ENCODE data around the gene SCARF2. TPM values are rescaled to one million over a fixed set of nuclear protein-coding genes. Genes with fewer than 3 reads are reported as not detected.
A peak's percentile ranks its signal among the peaks of the same experiment; 100 is the strongest.
"Not testable (repeated sequence)": the region's sequence is repeated elsewhere in the genome, so short reads cannot be mapped to it uniquely, and the experiment has no call there.

The SCARF2 gene
- total RNA-seq, 1 donor from 2014 or later: 12.6 TPM

DNA sequence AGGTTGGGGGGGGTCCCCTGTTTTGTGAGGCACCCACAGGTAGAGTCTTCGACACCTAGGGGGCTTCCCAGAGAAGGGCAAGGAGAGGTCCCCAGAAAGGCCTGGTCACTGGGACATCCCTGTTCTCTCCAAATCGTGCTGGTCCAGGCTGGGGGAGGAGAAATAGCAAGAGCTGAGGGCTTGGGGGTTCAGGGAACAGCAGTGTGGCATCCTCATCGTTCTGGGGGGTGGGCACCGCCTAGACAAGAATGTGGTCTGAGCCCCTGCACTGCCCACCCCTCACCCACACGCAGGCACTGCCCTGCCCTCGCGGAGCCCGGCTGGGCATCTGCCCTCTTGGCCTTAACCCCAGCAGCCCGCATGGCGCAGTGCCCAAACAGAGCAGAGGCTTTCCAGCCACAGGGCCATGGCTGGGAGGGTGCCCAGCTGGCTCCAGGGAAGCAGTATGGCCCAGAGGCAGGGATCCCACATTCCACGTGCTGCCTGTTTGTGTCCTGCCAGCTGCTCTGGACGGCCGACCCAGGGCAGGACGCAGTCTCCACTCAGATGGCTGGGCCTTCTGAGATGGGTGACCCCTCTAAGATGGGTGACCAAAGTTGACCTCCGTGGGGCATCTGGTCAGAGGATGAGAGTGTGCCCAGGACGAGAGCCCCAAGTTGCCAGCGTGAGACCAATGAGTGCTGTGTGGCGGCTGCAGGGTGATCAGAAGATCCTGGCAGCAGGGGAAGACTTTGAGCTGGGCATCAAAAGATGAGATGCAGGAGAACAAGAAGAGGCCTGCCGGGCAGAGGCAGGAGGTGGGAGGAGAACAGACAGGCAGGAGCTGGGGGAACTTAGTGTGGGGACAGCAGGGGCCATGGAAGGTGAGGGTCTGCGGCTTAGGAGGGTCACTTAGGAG lies 14.4 kb downstream of the SCARF2 start:
- DNase-seq (ENCODE audit: low read depth): no peak
- H3K4me3 ChIP-seq (ENCODE audit: low read depth, low read length): no peak overlapping the region
- TF ChIP-seq, protein P1, sequence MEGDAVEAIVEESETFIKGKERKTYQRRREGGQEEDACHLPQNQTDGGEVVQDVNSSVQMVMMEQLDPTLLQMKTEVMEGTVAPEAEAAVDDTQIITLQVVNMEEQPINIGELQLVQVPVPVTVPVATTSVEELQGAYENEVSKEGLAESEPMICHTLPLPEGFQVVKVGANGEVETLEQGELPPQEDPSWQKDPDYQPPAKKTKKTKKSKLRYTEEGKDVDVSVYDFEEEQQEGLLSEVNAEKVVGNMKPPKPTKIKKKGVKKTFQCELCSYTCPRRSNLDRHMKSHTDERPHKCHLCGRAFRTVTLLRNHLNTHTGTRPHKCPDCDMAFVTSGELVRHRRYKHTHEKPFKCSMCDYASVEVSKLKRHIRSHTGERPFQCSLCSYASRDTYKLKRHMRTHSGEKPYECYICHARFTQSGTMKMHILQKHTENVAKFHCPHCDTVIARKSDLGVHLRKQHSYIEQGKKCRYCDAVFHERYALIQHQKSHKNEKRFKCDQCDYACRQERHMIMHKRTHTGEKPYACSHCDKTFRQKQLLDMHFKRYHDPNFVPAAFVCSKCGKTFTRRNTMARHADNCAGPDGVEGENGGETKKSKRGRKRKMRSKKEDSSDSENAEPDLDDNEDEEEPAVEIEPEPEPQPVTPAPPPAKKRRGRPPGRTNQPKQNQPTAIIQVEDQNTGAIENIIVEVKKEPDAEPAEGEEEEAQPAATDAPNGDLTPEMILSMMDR (conservative IDR thresholded peaks at IDR 0.05; ENCODE audit: low read depth, low read length): no peak

DNA sequence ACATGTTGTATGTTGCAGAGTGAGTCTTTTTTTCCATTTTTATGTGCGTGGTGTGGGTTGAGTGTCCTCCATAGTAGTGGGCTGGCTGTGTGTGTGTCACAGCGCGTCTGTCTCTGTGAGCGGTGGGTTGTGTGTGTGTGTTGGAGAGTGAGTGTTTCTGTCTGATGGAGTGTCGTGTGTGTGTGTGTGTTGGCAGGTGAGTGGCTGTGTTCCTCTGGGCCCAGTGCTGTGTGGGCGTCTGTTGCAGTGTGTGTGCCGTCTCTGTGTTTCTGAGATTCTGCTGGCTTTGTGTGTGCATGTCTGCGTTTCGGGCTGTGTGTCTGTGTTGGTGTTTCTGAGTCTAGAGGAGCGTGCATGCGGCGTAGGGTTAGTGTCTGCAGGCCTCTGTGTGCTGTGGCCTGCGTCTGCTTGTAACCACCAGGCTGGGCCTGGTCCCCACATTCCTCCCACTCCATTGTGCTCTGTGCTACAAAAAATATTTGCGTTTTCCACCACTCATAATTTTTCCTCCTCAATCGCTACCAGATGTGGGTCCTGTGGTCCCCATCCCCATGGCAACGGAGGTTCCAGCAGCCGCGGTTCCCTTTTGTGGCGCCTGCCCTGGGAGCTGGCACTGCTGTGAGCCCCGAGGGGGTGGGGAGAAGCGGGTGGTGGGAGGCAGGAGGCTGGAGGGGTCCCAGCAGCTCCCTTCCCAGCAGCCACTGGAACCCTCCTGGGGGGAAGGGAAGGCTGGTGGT lies 15.2 kb downstream of the SCARF2 start:
- TF ChIP-seq, protein P1 (conservative IDR thresholded peaks at IDR 0.05; ENCODE audit: low read depth, low read length): no peak
- DNase-seq (ENCODE audit: low read depth): no peak
- H3K4me3 ChIP-seq (ENCODE audit: low read depth, low read length): no peak overlapping the region

DNA sequence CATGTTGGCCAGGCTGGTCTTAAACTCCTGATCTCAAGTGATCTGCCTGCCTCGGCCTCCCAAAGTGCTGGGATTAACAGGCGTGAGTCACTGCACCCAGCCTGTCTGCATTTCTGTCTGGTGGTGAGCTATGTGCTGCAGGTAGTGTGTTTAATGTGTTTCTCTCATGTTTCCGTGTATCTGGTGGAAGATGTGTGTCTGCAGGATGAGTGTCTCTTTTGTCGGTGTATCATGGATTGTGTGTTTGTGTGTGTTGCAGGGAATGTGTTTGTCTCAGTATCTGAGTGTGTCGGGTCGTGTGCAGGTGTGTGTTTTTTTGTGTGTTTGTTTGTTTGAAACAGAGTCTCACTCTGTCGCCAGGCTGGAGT lies 16.1 kb downstream of the SCARF2 start:
- H3K4me3 ChIP-seq (ENCODE audit: low read depth, low read length): no peak overlapping the region
- TF ChIP-seq, protein P1 (conservative IDR thresholded peaks at IDR 0.05; ENCODE audit: low read depth, low read length): no peak
- DNase-seq (ENCODE audit: low read depth): no peak

DNA sequence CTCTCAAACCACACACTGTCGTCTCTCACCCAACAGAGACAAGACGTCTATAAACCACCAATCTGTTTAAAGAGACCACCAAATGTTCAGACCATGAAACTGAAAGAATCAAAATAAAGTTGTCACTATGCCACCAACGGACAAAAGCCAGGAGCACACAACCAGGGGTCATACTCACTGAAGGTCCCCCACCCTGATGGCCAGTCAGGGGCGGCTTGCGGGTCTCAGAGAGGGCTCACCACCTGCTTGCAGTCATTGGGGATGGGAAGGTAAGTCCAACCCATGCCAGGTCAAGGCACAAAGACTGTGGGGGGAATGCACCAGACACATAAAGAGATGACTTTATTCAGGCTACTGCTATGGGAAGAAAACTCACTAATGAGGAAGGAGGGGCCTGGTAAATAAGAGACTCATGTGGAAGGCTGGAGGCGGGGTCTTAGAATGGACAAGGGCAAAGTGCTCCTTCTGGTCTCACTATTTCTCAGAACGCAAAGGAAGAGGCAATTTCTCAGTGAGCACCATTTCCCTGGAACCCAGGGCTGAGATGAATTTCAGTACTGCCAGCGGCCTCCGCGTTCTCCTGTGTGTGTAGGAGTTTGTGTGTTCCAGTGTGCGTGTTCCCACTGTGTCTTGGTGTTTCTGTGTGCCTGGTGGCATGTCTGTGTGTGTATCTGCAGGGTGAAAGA lies 17.3 kb downstream of the SCARF2 start:
- TF ChIP-seq, protein P1 (conservative IDR thresholded peaks at IDR 0.05; ENCODE audit: low read depth, low read length): no peak
- no peak overlapping the region for H3K4me3 ChIP-seq (ENCODE audit: low read depth, low read length)

DNA sequence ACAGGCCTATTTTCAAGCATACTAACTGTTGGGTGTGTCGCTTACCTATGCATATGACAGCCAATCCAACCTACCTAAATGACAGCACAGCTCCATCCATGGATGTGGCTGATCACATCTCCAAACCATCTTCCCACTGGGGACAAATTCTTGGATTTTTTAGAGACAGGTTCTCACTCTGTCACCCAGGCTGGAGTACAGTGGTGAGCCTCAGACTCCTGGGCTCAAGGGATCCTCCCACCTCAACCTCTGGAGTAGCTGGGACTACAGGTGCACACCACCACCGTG lies 18.0 kb downstream of the SCARF2 start:
- DNase-seq (ENCODE audit: low read depth): no peak
- H3K4me3 ChIP-seq (ENCODE audit: low read depth, low read length): no peak overlapping the region
- TF ChIP-seq, protein P1 (conservative IDR thresholded peaks at IDR 0.05; ENCODE audit: low read depth, low read length): no peak

More for the DNA sequence above, 17.3 kb downstream of the SCARF2 start:
- no peak for DNase-seq (ENCODE audit: low read depth)

DNA sequence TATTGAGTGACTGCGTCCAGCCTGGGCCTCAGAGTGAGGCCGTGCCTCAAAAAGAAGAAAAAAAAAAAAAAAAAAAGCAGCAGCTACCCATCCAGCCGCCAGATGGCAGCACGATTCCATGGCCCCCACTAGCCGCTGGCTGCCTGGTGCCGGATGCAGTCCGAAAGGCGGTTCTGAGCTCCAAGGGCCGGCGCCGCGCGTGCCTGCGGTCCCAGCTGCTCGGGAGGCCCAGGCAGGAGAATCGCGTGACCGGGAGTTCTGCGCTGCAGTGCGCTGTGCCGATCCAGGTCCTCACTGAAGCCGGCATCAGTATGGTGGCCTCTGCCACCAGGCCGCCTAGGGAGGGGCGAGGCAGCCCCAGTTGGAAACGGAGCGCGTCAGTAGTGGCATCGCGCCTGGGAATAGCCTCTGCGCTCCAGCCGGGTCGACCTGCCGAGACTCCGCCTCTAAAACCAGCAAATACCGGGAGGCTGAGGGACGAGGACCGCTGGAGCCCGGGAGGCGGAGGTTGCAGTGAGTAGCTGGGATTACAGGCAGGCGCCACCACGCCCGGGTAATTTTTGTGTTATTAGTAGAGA lies 19.3 kb downstream of the SCARF2 start:
- no peak for DNase-seq (ENCODE audit: low read depth)
- TF ChIP-seq, protein P1 (conservative IDR thresholded peaks at IDR 0.05; ENCODE audit: low read depth, low read length): peak; percentile 80
- H3K4me3 ChIP-seq (ENCODE audit: low read depth, low read length): peak overlapping the region; percentile 45

DNA sequence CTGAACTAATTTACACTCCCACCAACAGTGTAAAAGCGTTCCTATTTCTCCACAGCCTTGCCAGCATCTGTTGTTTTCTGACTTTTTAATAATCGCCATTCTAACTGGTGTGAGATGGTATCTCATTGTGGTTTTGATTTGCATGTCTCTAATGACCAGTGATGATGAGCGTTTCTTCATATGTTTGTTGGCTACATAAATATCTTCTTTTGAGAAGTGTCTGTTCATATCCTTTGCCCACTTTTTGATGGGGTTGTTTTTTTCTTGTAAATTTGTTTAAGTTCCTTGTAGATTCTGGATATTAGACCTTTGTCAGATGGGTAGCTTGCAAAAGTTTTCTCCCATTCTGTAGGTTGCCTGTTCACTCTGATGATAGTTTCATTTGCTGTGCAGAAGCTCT lies 21.9 kb downstream of the SCARF2 start:
- H3K4me3 ChIP-seq (ENCODE audit: low read depth, low read length); DNase-seq (ENCODE audit: low read depth): not testable (repeated sequence)

DNA sequence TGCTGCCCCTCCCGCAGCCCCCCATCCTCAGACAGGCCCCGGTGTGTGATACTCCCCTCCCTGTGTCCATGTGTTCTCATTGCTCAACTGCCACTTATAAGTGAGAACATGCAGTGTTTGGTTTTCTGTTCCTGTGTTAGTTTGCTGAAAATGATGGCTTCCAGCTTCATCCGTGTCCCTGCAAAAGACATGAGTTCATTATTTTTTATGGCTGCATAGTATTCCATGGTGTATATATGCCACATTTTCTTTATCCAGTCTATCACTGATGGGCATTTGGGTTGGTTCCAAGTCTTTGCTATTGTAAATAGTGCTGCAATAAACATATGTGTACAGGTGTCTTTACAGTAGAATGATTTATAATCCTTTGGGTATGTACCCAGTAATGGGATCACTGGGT lies 22.4 kb downstream of the SCARF2 start:
- not testable (repeated sequence) for H3K4me3 ChIP-seq (ENCODE audit: low read depth, low read length)

More for the DNA sequence above, 22.4 kb downstream of the SCARF2 start:
- not testable (repeated sequence) for DNase-seq (ENCODE audit: low read depth)
